OCI-LY3 (cell line): ENCODE data around the gene LRRC63.
"Not testable (repeated sequence)": the region's sequence is repeated elsewhere in the genome, so short reads cannot be mapped to it uniquely, and the experiment has no call there.

Source experiments
- EZH2phosphoT487 ChIP-seq: fragments of 200-600 bp; shearing (Covaris generic); IDR thresholded peaks from 2 replicates; pipeline ENCODE4 v1.6.1; 2018; ENCODE audit warnings: antibody characterized with exemption, mixed run types, low read depth
- TF ChIP-seq, protein P1 (sequence below): fragments of 200-600, 300-600 bp; sonication (generic); IDR thresholded peaks from 2 replicates; pipeline ENCODE4 v1.5.1; 2014; ENCODE audit warnings: antibody characterized with exemption, low read length, low read depth

DNA sequence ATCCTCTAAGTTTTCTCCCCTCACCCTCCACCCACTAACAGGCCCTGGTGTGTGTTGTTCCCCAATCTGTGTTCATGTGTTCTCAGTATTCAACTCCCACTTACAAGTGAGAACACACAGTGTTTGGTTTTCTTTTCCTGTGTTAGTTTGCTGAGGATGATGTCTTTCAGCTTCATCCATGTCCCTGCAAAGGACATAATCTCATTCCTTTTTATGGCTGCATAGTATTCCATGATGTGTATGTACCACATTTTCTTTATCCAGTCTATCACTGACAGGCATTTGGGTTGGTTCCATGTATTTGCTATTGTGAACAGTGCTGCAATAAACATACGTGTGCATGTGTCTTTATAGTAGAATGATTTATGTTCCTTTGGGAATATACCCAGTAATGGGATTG lies 3.0 kb downstream of the LRRC63 start:
- TF ChIP-seq, protein P1, sequence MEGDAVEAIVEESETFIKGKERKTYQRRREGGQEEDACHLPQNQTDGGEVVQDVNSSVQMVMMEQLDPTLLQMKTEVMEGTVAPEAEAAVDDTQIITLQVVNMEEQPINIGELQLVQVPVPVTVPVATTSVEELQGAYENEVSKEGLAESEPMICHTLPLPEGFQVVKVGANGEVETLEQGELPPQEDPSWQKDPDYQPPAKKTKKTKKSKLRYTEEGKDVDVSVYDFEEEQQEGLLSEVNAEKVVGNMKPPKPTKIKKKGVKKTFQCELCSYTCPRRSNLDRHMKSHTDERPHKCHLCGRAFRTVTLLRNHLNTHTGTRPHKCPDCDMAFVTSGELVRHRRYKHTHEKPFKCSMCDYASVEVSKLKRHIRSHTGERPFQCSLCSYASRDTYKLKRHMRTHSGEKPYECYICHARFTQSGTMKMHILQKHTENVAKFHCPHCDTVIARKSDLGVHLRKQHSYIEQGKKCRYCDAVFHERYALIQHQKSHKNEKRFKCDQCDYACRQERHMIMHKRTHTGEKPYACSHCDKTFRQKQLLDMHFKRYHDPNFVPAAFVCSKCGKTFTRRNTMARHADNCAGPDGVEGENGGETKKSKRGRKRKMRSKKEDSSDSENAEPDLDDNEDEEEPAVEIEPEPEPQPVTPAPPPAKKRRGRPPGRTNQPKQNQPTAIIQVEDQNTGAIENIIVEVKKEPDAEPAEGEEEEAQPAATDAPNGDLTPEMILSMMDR = not testable (repeated sequence)
- TF ChIP-seq EZH2phosphoT487 = not testable (repeated sequence)
